Stimulated activated effector memory CD8-positive, alpha-beta T cell treated with anti-CD3 and anti-CD28 coated beads, Interleukin-12 subunit alpha, Interleukin-12 subunit beta, amount 100 ng/mL, for 72 hours (primary cell): ENCODE measurements around the gene MCM9.

ENCODE experiments used
- ATAC-seq: fragments of 150-1000 bp; cut with Tn5 transposase; 2 replicates; pipeline ENCODE4 v1.10.0; 2021
- DNase-seq, 2 donors: peaks; one replicate each; pipeline ENCODE4 v3.0.0; 2021 to 2022; ENCODE audit warnings: low spot score in 2 of 2
- H3K27ac Mint-ChIP-seq: one replicate; pipeline ENCODE4 v1.8.0; 2022; ENCODE audit warnings: mild to moderate bottlenecking, mixed read lengths
- H3K36me3 Mint-ChIP-seq: one replicate; pipeline ENCODE4 v1.8.0; 2022; ENCODE audit warnings: mild to moderate bottlenecking, mixed read lengths
- H3K4me1 Mint-ChIP-seq: one replicate; pipeline ENCODE4 v1.8.0; 2022; ENCODE audit warnings: mixed read lengths
- H3K4me3 Mint-ChIP-seq: one replicate; pipeline ENCODE4 v1.8.0; 2022; ENCODE audit warnings: mild to moderate bottlenecking, mixed read lengths
- H3K9me3 Mint-ChIP-seq: one replicate; pipeline ENCODE4 v1.8.0; 2022; ENCODE audit warnings: mixed read lengths

The MCM9 gene

GRCh38 chr6:118892355-118892991 lies 42.5 kb downstream of the MCM9 start:
- Mint-ChIP-seq H3K36me3 (peaks cover 26% of the 10 kb centered on the region), H3K4me1 (peaks cover 55% of the 10 kb centered on the region), H3K4me3 (peak overlapping the region; percentile 98), H3K9me3 (no peaks in the 10 kb centered on the region), H3K27ac (peak overlapping the region; percentile 96)
- DNase-seq (no peak), ATAC-seq (no peak)

- H3K9me3 Mint-ChIP-seq, result no peaks in the 10 kb centered on the region
- H3K4me1 Mint-ChIP-seq, result peaks cover 64% of the 10 kb centered on the region
- peaks cover 22% of the 10 kb centered on the region for H3K36me3 Mint-ChIP-seq
- DNase-seq (no peak), ATAC-seq (no peak)
- peak overlapping the region; percentile 98 for H3K4me3 Mint-ChIP-seq
- H3K27ac Mint-ChIP-seq, result peak overlapping the region; percentile 96
Measured at GRCh38 chr6:118890997-118891790, 43.8 kb downstream of the MCM9 start.

- ATAC-seq, result peak; percentile 36
- Mint-ChIP-seq H3K4me1 (peaks cover 77% of the 10 kb centered on the region), H3K4me3 (peak overlapping the region; percentile 12), H3K36me3 (peaks cover 15% of the 10 kb centered on the region), H3K9me3 (no peaks in the 10 kb centered on the region), H3K27ac (peak overlapping the region; percentile 96)
- no peak for DNase-seq
Measured at GRCh38 chr6:118889163-118889562, 45.8 kb downstream of the MCM9 start.

GRCh38 chr6:118886641-118887040 lies 48.3 kb downstream of the MCM9 start:
- H3K27ac Mint-ChIP-seq, result peak overlapping the region; percentile 57
- ATAC-seq (no peak), DNase-seq (no peak)
- peaks cover 81% of the 10 kb centered on the region for H3K4me1 Mint-ChIP-seq
- H3K4me3 Mint-ChIP-seq, result peak overlapping the region; percentile 2
- no peaks in the 10 kb centered on the region for H3K9me3 Mint-ChIP-seq
- peaks cover 6% of the 10 kb centered on the region for H3K36me3 Mint-ChIP-seq

- H3K4me3 Mint-ChIP-seq, result peak overlapping the region; percentile 2
- peaks cover 81% of the 10 kb centered on the region for H3K4me1 Mint-ChIP-seq
Measured at GRCh38 chr6:118882314-118882905, 52.5 kb downstream of the MCM9 start.

GRCh38 chr6:118881440-118882313 lies 53.3 kb downstream of the MCM9 start:
- H3K4me3 Mint-ChIP-seq, result peak overlapping the region; percentile 22
- H3K27ac Mint-ChIP-seq, result no peak overlapping the region
- H3K36me3 Mint-ChIP-seq, result no peaks in the 10 kb centered on the region
- H3K4me1 Mint-ChIP-seq, result peaks cover 79% of the 10 kb centered on the region
- no peak for DNase-seq
- ATAC-seq, result no peak
- no peaks in the 10 kb centered on the region for H3K9me3 Mint-ChIP-seq

More at GRCh38 chr6:118882314-118882905, 52.5 kb downstream of the MCM9 start:
- ATAC-seq (no peak), DNase-seq (no peak)
- Mint-ChIP-seq H3K36me3 (no peaks in the 10 kb centered on the region), H3K9me3 (no peaks in the 10 kb centered on the region), H3K27ac (no peak overlapping the region)

- no peak overlapping the region for H3K4me3 Mint-ChIP-seq
- ATAC-seq (no peak), DNase-seq (no peak)
- no peaks in the 10 kb centered on the region for H3K9me3 Mint-ChIP-seq
- H3K4me1 Mint-ChIP-seq, result peaks cover 58% of the 10 kb centered on the region
- H3K27ac Mint-ChIP-seq, result no peak overlapping the region
- H3K36me3 Mint-ChIP-seq, result no peaks in the 10 kb centered on the region
Measured at GRCh38 chr6:118877806-118878205, 57.2 kb downstream of the MCM9 start.

- H3K9me3 Mint-ChIP-seq, result no peaks in the 10 kb centered on the region
- no peak for DNase-seq
- no peak overlapping the region for H3K27ac Mint-ChIP-seq
- H3K4me3 Mint-ChIP-seq, result no peak overlapping the region
- no peaks in the 10 kb centered on the region for H3K36me3 Mint-ChIP-seq
- no peak for ATAC-seq
- peaks cover 48% of the 10 kb centered on the region for H3K4me1 Mint-ChIP-seq
Measured at GRCh38 chr6:118876814-118877213, 58.1 kb downstream of the MCM9 start.

GRCh38 chr6:118876198-118876597 lies 58.8 kb downstream of the MCM9 start:
- no peak overlapping the region for H3K4me3 Mint-ChIP-seq
- no peak overlapping the region for H3K27ac Mint-ChIP-seq
- peaks cover 48% of the 10 kb centered on the region for H3K4me1 Mint-ChIP-seq
- DNase-seq (no peak), ATAC-seq (peak; percentile 54)
- no peaks in the 10 kb centered on the region for H3K36me3 Mint-ChIP-seq
- H3K9me3 Mint-ChIP-seq, result no peaks in the 10 kb centered on the region

- Mint-ChIP-seq H3K36me3 (no peaks in the 10 kb centered on the region), H3K9me3 (no peaks in the 10 kb centered on the region), H3K27ac (no peak overlapping the region), H3K4me1 (peaks cover 49% of the 10 kb centered on the region), H3K4me3 (no peak overlapping the region)
- ATAC-seq, result no peak
- DNase-seq, result no peak
Measured at GRCh38 chr6:118875672-118876071, 59.3 kb downstream of the MCM9 start.

- H3K9me3 Mint-ChIP-seq, result no peaks in the 10 kb centered on the region
- DNase-seq, result no peak
- H3K36me3 Mint-ChIP-seq, result no peaks in the 10 kb centered on the region
- H3K4me3 Mint-ChIP-seq, result no peak overlapping the region
- H3K27ac Mint-ChIP-seq, result no peak overlapping the region
- no peak for ATAC-seq
- peaks cover 46% of the 10 kb centered on the region for H3K4me1 Mint-ChIP-seq
Measured at GRCh38 chr6:118873239-118873638, 61.7 kb downstream of the MCM9 start.

- Mint-ChIP-seq H3K36me3 (no peaks in the 10 kb centered on the region), H3K4me1 (peaks cover 42% of the 10 kb centered on the region)
Measured at GRCh38 chr6:118872726-118873125, 62.2 kb downstream of the MCM9 start.

GRCh38 chr6:118872318-118872717 lies 62.6 kb downstream of the MCM9 start:
- Mint-ChIP-seq H3K4me1 (peaks cover 38% of the 10 kb centered on the region), H3K27ac (no peak overlapping the region), H3K4me3 (no peak overlapping the region), H3K9me3 (no peaks in the 10 kb centered on the region), H3K36me3 (no peaks in the 10 kb centered on the region)
- DNase-seq, result no peak
- ATAC-seq, result no peak

More at GRCh38 chr6:118872726-118873125, 62.2 kb downstream of the MCM9 start:
- Mint-ChIP-seq H3K9me3 (no peaks in the 10 kb centered on the region), H3K4me3 (no peak overlapping the region), H3K27ac (no peak overlapping the region)
- DNase-seq (no peak), ATAC-seq (no peak)

GRCh38 chr6:118871331-118871730 lies 63.6 kb downstream of the MCM9 start:
- H3K27ac Mint-ChIP-seq, result no peak overlapping the region
- ATAC-seq (no peak), DNase-seq (no peak)
- peaks cover 38% of the 10 kb centered on the region for H3K4me1 Mint-ChIP-seq
- H3K4me3 Mint-ChIP-seq, result no peak overlapping the region
- H3K36me3 Mint-ChIP-seq, result no peaks in the 10 kb centered on the region
- H3K9me3 Mint-ChIP-seq, result no peaks in the 10 kb centered on the region
